GM21447 (cell line): ENCODE results near the gene LMO7.

Experiments
- ATAC-seq: cut with Tn5 transposase; IDR thresholded peaks from one replicate; pipeline ENCODE4 v1.9.1; 2021; ENCODE audit not compliant: unreplicated experiment

Gene LMO7

DNA sequence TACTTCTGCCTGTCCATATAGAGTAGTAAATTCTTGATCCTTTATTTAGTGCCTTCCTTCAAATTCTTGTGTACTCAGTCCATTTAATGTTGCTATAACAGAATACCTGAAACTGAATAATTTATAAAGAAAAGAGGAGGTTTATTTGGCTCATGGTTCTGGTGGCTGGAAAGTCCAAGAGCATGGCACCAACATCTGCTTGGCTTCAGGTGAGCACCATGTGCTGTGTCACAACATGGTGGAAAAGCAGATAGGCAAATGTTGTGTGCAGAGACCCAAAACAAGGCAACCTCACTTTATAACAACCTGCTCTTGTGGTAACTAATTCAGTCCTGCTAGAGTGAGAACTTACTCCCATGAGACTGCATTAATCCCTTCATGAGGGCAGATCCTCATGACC is 195.3 kb downstream of the LMO7 start:
- no peak for ATAC-seq

- no peak for ATAC-seq
These were observed 196.7 kb downstream of the LMO7 start for GRCh38 chr13:75832812-75833211.

DNA sequence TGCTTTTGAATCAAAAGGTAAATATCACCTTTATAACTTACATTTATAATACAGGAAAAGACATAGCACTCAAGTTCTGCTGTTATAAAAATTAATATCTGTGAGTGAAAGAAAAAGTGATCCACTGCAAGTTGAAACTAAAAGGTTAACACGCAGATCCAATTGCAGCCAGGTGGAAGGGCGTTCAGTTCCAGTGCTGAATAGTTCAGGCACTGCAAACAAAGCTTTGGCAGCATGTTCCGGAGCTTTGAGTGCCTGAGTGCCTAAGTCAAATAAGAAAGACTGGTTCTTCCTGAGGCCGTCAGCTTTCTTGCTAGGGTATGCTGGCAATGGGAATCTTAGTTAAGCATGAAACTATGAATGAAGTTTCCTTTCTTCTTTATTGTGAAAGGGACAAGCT is 200.3 kb downstream of the LMO7 start:
- no peak for ATAC-seq

DNA sequence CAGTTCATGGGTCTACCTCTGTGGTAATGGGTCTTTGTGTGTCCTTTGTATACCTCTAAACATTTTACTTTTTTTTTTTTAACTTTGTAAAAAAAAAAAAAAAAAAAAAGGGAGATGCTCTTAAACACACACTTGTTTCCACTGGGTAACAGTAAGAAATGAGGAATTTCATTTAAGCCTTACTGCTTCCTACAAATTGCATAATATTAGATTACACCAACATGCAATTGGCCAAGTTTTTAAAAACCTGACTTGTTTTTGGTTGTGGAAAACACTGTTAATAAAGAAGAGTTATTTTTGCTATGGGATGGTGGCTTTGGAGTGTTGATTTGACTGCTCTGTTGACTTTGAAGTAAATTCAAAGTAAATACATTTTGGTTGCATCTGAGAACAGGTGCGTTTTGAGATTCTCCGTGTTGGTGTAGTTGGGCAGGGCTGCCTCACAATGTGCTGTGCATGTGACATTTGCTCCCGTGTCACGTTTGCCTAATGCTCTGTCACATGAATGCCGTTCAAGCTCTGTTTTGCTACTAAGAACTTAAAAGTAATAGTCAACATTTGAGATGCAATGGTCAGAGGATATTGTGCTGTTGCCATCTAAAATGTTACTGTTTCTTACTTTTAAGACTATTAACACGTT is 202.4 kb downstream of the LMO7 start:
- no peak for ATAC-seq

DNA sequence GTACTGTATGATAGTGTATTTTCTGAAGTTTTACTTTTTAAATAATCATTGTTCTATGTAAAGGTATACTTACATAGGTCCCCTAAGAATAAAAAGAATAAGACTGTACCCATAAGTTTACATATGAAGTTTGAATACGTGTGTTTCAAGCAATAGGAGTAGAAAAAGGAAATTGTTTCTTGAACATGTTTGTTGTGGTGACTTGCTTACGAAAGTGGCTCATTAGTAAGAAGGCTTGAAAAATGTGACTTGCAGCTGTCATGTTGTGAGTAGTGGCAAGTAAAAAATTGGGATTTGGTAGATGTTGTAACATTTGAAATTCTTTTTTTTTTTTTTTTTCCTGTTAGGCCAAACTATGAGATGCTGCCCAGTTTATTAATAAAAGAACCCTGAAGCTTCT is 203.3 kb downstream of the LMO7 start:
- no peak for ATAC-seq

DNA sequence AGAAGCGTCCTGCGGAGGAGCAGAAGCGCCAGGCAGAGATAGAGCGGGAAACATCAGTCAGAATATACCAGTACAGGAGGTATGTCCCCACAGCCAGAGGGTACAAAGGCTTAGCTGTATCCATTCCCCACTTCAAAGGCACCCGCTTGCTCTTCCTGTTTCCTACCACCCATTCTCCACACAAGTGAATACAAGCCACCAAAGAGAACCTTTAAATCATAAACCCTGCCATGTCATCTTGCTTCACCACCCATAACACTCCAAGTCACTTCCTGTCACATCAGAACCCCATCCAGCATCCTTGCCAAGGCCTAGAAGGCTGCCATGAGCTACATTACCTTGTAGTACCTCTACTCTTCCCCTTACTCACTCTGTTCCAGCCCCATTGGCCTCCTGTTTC is 205.8 kb downstream of the LMO7 start:
- no peak for ATAC-seq

DNA sequence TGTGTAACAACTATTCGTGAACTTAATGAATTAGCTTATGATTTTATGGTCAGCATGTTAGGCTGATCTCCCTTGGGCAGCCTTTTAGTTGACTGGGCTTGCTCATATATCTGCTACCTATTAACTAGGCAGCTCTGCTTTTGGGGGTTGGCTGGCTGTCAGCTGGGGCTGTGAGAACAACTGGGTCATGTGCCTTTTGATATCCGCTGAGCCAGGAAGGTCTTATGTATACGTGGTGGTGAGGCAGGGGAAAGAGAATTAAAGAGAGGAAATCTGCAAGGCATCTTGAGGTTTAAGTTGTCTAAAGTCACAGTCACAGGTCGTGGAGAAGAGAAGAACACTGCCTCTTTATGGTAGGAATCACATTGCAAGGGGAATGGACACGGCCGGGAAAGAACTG is 206.9 kb downstream of the LMO7 start:
- ATAC-seq, result no peak

DNA sequence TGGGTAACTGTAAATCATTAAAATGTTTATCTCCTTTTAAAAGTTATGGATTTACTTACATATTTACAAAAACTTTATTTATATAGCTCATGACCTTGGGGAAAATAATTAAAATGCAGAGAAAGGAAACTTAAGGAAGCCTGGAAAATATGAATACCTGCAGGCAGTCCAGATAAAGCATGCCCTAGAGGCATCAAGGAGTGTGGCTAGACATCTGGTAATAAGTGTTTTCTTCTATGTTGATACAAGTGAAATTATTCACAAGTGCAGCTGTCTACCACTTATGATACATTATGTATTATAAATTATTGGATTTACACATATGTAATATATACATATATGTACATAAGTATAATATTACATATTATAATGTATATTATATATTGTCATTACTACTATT is 207.9 kb downstream of the LMO7 start:
- ATAC-seq, result no peak

DNA sequence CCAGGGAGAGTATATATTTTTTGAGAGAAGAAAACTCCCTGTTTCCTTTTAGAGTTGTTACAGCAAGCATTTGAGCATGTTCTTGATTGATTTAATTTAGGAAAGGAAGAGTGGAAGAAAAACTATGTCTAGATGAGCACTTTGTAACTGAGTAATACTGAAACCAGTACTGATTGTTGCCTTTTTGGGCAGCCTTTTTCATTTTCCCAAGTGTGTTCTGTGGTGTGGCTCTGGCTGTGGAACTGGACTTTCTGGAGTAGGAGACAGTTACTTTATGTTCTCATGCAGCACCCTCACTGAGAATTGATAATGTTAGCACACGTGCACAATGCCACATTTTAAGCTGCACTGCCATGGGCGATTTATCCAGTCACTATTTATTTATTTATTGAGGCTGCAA is 211.5 kb downstream of the LMO7 start:
- ATAC-seq, result peak; percentile 68

- no peak for ATAC-seq
These were observed 214.8 kb downstream of the LMO7 start for GRCh38 chr13:75850916-75851315.

- no peak for ATAC-seq
These were observed 219.1 kb downstream of the LMO7 start for GRCh38 chr13:75855216-75855615.

- no peak for ATAC-seq
These were observed 219.7 kb downstream of the LMO7 start for GRCh38 chr13:75855847-75856246.

DNA sequence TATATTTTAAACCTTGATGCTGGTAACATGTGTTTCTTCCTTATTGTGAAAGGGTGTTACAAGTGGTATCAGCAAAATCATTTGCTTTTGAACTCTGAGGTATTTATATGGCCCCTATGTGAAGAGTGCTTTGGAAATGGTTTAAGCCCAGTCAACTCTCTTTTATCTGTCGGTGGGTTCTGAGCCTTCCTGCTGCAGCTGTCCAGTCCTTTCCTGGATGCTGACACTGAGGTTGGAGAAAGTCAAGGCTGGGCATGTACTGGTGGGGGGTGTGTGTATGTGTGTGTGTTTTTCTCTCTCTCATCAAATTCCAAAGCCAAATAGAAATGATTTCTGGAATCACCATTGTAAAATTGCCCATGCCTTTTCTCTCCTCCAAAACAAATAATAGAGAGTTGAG is 221.2 kb downstream of the LMO7 start:
- no peak for ATAC-seq

DNA sequence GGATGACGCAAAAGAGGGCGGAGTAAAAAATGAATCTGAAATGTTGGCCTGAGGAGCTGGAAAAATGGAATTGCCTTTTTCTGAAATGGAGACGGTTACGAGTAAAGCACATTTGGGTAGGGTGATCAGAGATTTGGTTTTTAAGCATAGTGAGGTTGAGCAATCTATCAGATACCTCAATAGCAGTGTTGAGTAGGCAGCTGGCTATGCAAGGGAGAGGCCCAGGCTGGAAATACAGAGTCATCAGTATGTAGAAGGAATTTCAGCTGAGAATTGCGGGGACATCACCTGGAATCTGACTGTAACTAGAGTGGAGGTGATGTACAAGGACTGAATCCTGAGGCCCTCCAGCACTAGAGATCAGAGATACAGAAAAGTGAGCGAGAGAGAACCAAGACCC is 224.8 kb downstream of the LMO7 start:
- no peak for ATAC-seq

GRCh38 chr13:75861786-75862185 is 225.7 kb downstream of the LMO7 start:
- no peak for ATAC-seq

GRCh38 chr13:75864718-75865117 is 228.6 kb downstream of the LMO7 start:
- no peak for ATAC-seq

DNA sequence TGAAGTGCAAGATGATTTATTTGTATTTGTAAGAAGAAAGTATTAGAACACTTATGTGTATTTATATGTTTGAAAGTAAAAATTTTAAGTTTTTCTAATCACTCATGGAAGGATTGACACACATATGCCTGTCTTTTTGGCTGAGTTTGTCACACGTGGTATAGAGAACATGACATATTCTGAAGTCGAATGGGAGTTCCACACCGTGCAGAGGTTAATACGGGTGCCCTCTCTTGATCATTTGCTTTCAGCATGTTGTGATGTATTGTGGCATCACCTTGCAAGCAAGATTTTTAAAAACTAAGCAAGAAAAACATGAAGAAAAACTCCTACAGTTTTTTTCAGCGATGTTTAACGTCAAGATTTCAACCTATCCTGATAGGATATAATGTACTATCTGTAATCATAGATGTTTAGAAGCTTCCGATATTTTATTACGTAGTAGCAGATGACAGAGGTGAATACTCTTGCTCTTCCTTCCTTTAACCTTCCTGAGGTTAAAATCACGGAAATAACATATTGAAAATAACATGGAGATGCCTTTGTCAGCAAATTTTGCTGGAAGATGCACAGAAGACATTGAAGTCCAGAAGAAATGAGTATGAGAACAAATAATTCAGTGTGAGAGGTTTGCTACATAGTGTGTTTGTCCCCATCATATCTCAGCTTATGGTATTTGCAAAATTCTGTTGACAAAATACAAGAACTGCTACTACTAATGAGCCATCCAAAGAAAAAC is 231.4 kb downstream of the LMO7 start:
- no peak for ATAC-seq

DNA sequence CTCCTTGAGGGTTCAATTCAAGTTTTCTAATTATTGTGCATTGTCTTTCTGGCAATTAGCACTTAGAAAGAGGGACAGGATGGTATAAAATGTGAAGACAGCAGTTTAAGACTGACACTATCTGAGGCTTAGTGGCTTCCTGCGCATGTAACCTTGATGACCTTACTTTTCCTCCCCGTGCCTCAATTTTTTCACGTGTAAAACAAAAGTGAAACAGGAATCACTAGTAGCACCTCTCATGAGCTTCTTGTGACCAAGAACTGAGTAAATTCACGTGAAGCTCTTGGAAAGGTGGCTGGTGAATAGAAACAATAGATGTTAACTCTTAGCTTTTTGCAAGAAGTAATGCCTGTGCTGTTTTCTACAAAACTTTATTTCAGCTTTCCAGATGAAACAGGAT is 233.9 kb downstream of the LMO7 start:
- ATAC-seq, result no peak

DNA sequence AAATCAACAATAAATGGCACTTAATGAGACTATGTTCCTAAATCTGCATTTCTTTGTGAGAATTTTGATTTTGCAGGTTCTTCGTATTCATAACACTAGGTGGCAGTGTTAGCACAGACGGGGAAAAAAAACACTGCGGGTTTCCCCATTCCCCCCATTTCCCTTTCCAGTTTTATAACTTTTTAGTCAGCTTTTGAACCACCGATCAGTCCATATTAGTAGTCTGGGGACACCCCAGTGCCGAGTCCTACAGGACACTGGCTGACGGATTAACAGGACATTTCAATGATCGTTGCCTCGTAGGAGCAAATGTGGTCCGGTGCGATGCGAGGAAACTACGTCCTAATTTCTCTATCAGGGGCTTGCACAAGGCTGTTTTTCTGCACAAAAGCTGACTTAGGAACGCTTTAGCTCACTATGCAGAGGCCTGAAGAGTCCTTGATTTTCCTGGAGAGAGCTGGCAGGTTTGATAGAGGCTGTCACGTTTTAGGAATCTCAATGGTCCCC is 234.3 kb downstream of the LMO7 start:
- ATAC-seq, result no peak

DNA sequence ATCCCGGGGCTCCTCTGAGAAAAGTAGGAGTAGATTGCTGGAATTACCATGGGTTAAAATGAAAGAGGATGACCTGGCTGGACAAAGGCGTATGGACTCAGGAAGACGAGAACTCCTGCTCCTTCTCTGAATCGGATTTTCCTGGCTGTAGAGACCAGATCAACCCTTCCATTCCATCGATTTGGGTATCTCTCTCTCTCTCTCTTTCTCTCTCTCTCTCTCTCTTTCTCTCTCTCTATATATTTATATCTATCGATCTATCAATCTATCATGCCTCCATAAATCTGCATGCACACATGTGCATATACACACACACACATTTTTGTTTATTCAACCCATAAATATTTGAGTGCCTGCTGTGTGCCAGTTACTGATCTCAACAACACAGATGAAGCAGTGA is 234.9 kb downstream of the LMO7 start:
- ATAC-seq, result no peak

GRCh38 chr13:75872980-75873379 is 236.8 kb downstream of the LMO7 start:
- ATAC-seq, result no peak

- no peak for ATAC-seq
These were observed 237.4 kb downstream of the LMO7 start for GRCh38 chr13:75873494-75873893.

DNA sequence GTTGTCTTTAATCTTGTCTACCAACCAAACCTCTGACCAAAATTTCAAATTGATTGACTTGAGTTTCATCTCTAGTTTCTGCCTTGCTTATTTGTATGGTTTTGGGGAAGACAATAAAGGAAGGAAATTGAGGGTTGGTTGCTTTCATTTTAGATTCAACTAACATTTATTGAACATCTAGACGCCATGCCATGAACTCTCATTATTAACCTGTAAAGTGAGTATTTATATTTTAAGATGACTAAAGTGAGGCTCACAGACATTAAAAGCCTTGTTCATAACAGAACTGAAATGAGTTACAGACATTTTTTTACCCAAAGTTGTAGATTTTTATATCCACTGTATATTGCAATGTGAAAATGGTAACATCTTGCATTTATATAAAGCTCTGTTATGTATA is 239.3 kb downstream of the LMO7 start:
- no peak for ATAC-seq
